Activated CD8-positive, alpha-beta memory T cell treated with anti-CD3 and anti-CD28 coated beads, Interleukin-2, amount 10 ng/mL, durations not matched to agents 7 days and 5 days (primary cell): ENCODE data around the gene SLC44A3. TPM values are rescaled to one million over a fixed set of nuclear protein-coding genes. Genes with fewer than 3 reads are reported as not detected.

Experiments
- ATAC-seq: fragments of 150-1000 bp; cut with Tn5 transposase; one replicate; pipeline ENCODE4 v1.10.0; 2021; ENCODE audit warnings: moderate library complexity
- CTCF ChIA-PET: fragments of 350-600 bp; sonication (Branson Sonifier 250); formaldehyde crosslinking; loops from one replicate; lab custom pipeline; 2021; ENCODE audit warnings: antibody characterized with exemption; lab: Charles Lee
- DNase-seq: peaks from one replicate; pipeline ENCODE4 v3.0.0-alpha.2; 2020
- H3K27ac Mint-ChIP-seq: one replicate; pipeline ENCODE4 v1.8.0; 2021; ENCODE audit warnings: mild to moderate bottlenecking, mixed read lengths
- H3K27me3 Mint-ChIP-seq: one replicate; pipeline ENCODE4 v1.8.0; 2021; ENCODE audit warnings: mixed read lengths
- H3K36me3 Mint-ChIP-seq: one replicate; pipeline ENCODE4 v1.8.0; 2021; ENCODE audit warnings: mild to moderate bottlenecking, mixed read lengths
- H3K4me1 Mint-ChIP-seq: one replicate; pipeline ENCODE4 v1.8.0; 2021; ENCODE audit warnings: mixed read lengths
- H3K4me3 Mint-ChIP-seq: one replicate; pipeline ENCODE4 v1.8.0; 2021; ENCODE audit warnings: mild to moderate bottlenecking, moderate library complexity, mixed read lengths
- H3K9me3 Mint-ChIP-seq: one replicate; pipeline ENCODE4 v1.8.0; 2022; ENCODE audit warnings: low read depth, mixed read lengths
- total RNA-seq, 2 experiments: library from RNA; stranded (reverse); gene quantifications; one replicate each; pipeline ENCODE4 v1.2.3, GENCODE V29; 2021

SLC44A3 gene
- total RNA-seq, 2 experiments from 2014 or later = not detected

GRCh38 chr1:94790670-94791069 lies 29.5 kb upstream of the SLC44A3 start:
- CTCF ChIA-PET = interaction anchor here (0.9 kb wide), 1 partner anchor 327 kb away, joined by 3 read pairs; no protein-coding TSS in a partner anchor
- Mint-ChIP-seq H3K9me3 (no peaks in the 10 kb centered on the region), H3K27ac (no peak overlapping the region), H3K4me1 (peaks cover 7% of the 10 kb centered on the region), H3K4me3 (no peak overlapping the region), H3K36me3 (peaks cover 2% of the 10 kb centered on the region), H3K27me3 (peaks cover 24% of the 10 kb centered on the region)
- ATAC-seq (no peak), DNase-seq (no peak)

GRCh38 chr1:94792473-94793295 lies 27.5 kb upstream of the SLC44A3 start:
- DNase-seq (no peak), ATAC-seq (no peak)
- Mint-ChIP-seq H3K36me3 (peaks cover 2% of the 10 kb centered on the region), H3K27ac (no peak overlapping the region), H3K9me3 (no peaks in the 10 kb centered on the region), H3K4me3 (no peak overlapping the region), H3K27me3 (peaks cover 12% of the 10 kb centered on the region), H3K4me1 (peaks cover 8% of the 10 kb centered on the region)
- CTCF ChIA-PET = interaction anchor here (1.4 kb wide), 1 partner anchor 14 kb away, joined by 5 read pairs; no protein-coding TSS in a partner anchor

- DNase-seq = no peak
- ATAC-seq = no peak
Measured at GRCh38 chr1:94793296-94793656, 26.9 kb upstream of the SLC44A3 start.

GRCh38 chr1:94795434-94795833 lies 24.7 kb upstream of the SLC44A3 start:
- Mint-ChIP-seq H3K4me1 (peaks cover 8% of the 10 kb centered on the region), H3K9me3 (no peaks in the 10 kb centered on the region), H3K36me3 (peaks cover 2% of the 10 kb centered on the region), H3K4me3 (no peak overlapping the region), H3K27me3 (no peaks in the 10 kb centered on the region), H3K27ac (no peak overlapping the region)
- no peak for ATAC-seq
- no peak for DNase-seq
- CTCF ChIA-PET = no interaction called here

More at GRCh38 chr1:94793296-94793656, 26.9 kb upstream of the SLC44A3 start:
- H3K27me3 Mint-ChIP-seq = peaks cover 9% of the 10 kb centered on the region
- CTCF ChIA-PET = no interaction called here
- H3K4me3 Mint-ChIP-seq = no peak overlapping the region
- H3K9me3 Mint-ChIP-seq = no peaks in the 10 kb centered on the region
- no peak overlapping the region for H3K27ac Mint-ChIP-seq
- peaks cover 8% of the 10 kb centered on the region for H3K4me1 Mint-ChIP-seq
- peaks cover 2% of the 10 kb centered on the region for H3K36me3 Mint-ChIP-seq

- DNase-seq = no peak
- Mint-ChIP-seq H3K4me3 (no peak overlapping the region), H3K36me3 (peaks cover 2% of the 10 kb centered on the region), H3K4me1 (peaks cover 8% of the 10 kb centered on the region), H3K27me3 (no peaks in the 10 kb centered on the region), H3K27ac (no peak overlapping the region), H3K9me3 (no peaks in the 10 kb centered on the region)
- ATAC-seq = no peak
- CTCF ChIA-PET = interaction anchor here (1.6 kb wide), 1 partner anchor 10 kb away, joined by 4 read pairs; no protein-coding TSS in a partner anchor
Measured at GRCh38 chr1:94796266-94796665, 23.9 kb upstream of the SLC44A3 start.

GRCh38 chr1:94797291-94797690 lies 22.9 kb upstream of the SLC44A3 start:
- Mint-ChIP-seq H3K27me3 (no peaks in the 10 kb centered on the region), H3K9me3 (no peaks in the 10 kb centered on the region), H3K27ac (no peak overlapping the region), H3K4me3 (no peak overlapping the region), H3K4me1 (peaks cover 16% of the 10 kb centered on the region), H3K36me3 (peaks cover 2% of the 10 kb centered on the region)
- DNase-seq = no peak
- CTCF ChIA-PET = interaction anchor here (1.6 kb wide), 1 partner anchor 9 kb away, joined by 4 read pairs; no protein-coding TSS in a partner anchor
- ATAC-seq = no peak

- no peak overlapping the region for H3K4me3 Mint-ChIP-seq
- CTCF ChIA-PET = no interaction called here
- ATAC-seq (no peak), DNase-seq (no peak)
- H3K27me3 Mint-ChIP-seq = no peaks in the 10 kb centered on the region
- H3K36me3 Mint-ChIP-seq = peaks cover 2% of the 10 kb centered on the region
- H3K9me3 Mint-ChIP-seq = no peaks in the 10 kb centered on the region
- peaks cover 14% of the 10 kb centered on the region for H3K4me1 Mint-ChIP-seq
- H3K27ac Mint-ChIP-seq = no peak overlapping the region
Measured at GRCh38 chr1:94798054-94798453, 22.1 kb upstream of the SLC44A3 start.

- Mint-ChIP-seq H3K4me3 (no peak overlapping the region), H3K27ac (no peak overlapping the region), H3K4me1 (peaks cover 14% of the 10 kb centered on the region), H3K36me3 (peaks cover 2% of the 10 kb centered on the region), H3K27me3 (no peaks in the 10 kb centered on the region), H3K9me3 (no peaks in the 10 kb centered on the region)
- CTCF ChIA-PET = no interaction called here
- DNase-seq = no peak
- no peak for ATAC-seq
Measured at GRCh38 chr1:94798462-94798861, 21.7 kb upstream of the SLC44A3 start.

- no peak for DNase-seq
- no peak overlapping the region for H3K4me3 Mint-ChIP-seq
- CTCF ChIA-PET = no interaction called here
- H3K27me3 Mint-ChIP-seq = no peaks in the 10 kb centered on the region
- H3K9me3 Mint-ChIP-seq = no peaks in the 10 kb centered on the region
- H3K27ac Mint-ChIP-seq = no peak overlapping the region
- H3K36me3 Mint-ChIP-seq = peaks cover 2% of the 10 kb centered on the region
- ATAC-seq = no peak
- peaks cover 14% of the 10 kb centered on the region for H3K4me1 Mint-ChIP-seq
Measured at GRCh38 chr1:94799206-94799605, 21.0 kb upstream of the SLC44A3 start.

- H3K36me3 Mint-ChIP-seq = no peaks in the 10 kb centered on the region
- peaks cover 7% of the 10 kb centered on the region for H3K27me3 Mint-ChIP-seq
- peak; percentile 79 for ATAC-seq
- peaks cover 15% of the 10 kb centered on the region for H3K4me1 Mint-ChIP-seq
- no peak for DNase-seq
- CTCF ChIA-PET = interaction anchor here (0.8 to 1.4 kb wide), 4 partner anchors 319 to 331 kb away, joined by 3 to 5 read pairs (median 4); no protein-coding TSS in a partner anchor
- peak overlapping the region; percentile 49 for H3K4me3 Mint-ChIP-seq
- no peak overlapping the region for H3K27ac Mint-ChIP-seq
- H3K9me3 Mint-ChIP-seq = no peaks in the 10 kb centered on the region
Measured at GRCh38 chr1:94801919-94802546, 18.1 kb upstream of the SLC44A3 start.

GRCh38 chr1:94803106-94803505 lies 17.1 kb upstream of the SLC44A3 start:
- Mint-ChIP-seq H3K4me3 (no peak overlapping the region), H3K4me1 (peaks cover 17% of the 10 kb centered on the region), H3K9me3 (no peaks in the 10 kb centered on the region), H3K36me3 (no peaks in the 10 kb centered on the region), H3K27ac (no peak overlapping the region), H3K27me3 (peaks cover 8% of the 10 kb centered on the region)
- no peak for ATAC-seq
- DNase-seq = no peak
- CTCF ChIA-PET = interaction anchor here (0.6 to 5.6 kb wide), 6 partner anchors 51 to 757 kb away, joined by 3 to 47 read pairs (median 4); no protein-coding TSS in a partner anchor

- Mint-ChIP-seq H3K4me3 (no peak overlapping the region), H3K9me3 (no peaks in the 10 kb centered on the region), H3K27ac (no peak overlapping the region), H3K4me1 (peaks cover 20% of the 10 kb centered on the region), H3K36me3 (no peaks in the 10 kb centered on the region), H3K27me3 (peaks cover 14% of the 10 kb centered on the region)
- CTCF ChIA-PET = interaction anchor here (0.8 to 5.6 kb wide), 6 partner anchors 64 to 758 kb away, joined by 3 to 47 read pairs (median 8); no protein-coding TSS in a partner anchor
- DNase-seq (no peak), ATAC-seq (no peak)
Measured at GRCh38 chr1:94803517-94804441, 16.4 kb upstream of the SLC44A3 start.

GRCh38 chr1:94804442-94804837 lies 15.7 kb upstream of the SLC44A3 start:
- Mint-ChIP-seq H3K27ac (no peak overlapping the region), H3K27me3 (peaks cover 15% of the 10 kb centered on the region), H3K9me3 (no peaks in the 10 kb centered on the region), H3K36me3 (no peaks in the 10 kb centered on the region), H3K4me1 (peaks cover 20% of the 10 kb centered on the region), H3K4me3 (no peak overlapping the region)
- no peak for DNase-seq
- CTCF ChIA-PET = interaction anchor here (1.2 to 5.6 kb wide), 5 partner anchors 64 to 324 kb away, joined by 3 to 47 read pairs (median 11); no protein-coding TSS in a partner anchor
- ATAC-seq = no peak
